AG09319 (cell line): ENCODE data around the gene DOCK1.

Experiments used
- DNase-seq: peaks from one replicate; pipeline ENCODE4 v3.0.0-alpha.2; 2010; ENCODE audit warnings: low read depth; ENCODE audit errors: extremely low read depth
- TF ChIP-seq, protein P1 (sequence below): IDR thresholded peaks from 2 replicates; pipeline ENCODE4 v1.5.1; 2011; ENCODE audit warnings: low read depth, mild to moderate bottlenecking, inconsistent platforms, low read length, moderate library complexity

Gene DOCK1

DNA sequence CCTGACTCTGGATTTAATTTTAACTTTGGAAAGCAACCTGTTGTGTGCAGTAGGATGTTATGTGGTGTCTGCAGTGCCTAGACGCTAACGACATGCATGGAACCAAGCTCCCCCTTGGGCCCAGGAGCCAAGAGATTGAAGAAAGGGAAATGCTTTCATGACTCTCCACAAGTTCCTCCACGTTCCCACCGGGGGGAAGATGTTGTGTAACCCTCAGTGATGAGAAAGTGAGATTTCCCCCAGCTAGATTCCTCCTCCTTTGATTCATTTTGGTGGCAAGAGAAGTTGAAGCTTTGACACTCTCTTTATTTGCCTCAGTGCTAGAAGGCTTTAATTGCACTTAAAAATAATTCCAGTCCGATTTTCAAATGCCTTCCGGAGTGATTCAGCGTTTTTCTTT, 449.0 kb downstream of the DOCK1 start:
- DNase-seq = no peak
- TF ChIP-seq, protein P1, sequence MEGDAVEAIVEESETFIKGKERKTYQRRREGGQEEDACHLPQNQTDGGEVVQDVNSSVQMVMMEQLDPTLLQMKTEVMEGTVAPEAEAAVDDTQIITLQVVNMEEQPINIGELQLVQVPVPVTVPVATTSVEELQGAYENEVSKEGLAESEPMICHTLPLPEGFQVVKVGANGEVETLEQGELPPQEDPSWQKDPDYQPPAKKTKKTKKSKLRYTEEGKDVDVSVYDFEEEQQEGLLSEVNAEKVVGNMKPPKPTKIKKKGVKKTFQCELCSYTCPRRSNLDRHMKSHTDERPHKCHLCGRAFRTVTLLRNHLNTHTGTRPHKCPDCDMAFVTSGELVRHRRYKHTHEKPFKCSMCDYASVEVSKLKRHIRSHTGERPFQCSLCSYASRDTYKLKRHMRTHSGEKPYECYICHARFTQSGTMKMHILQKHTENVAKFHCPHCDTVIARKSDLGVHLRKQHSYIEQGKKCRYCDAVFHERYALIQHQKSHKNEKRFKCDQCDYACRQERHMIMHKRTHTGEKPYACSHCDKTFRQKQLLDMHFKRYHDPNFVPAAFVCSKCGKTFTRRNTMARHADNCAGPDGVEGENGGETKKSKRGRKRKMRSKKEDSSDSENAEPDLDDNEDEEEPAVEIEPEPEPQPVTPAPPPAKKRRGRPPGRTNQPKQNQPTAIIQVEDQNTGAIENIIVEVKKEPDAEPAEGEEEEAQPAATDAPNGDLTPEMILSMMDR = no peak

DNA sequence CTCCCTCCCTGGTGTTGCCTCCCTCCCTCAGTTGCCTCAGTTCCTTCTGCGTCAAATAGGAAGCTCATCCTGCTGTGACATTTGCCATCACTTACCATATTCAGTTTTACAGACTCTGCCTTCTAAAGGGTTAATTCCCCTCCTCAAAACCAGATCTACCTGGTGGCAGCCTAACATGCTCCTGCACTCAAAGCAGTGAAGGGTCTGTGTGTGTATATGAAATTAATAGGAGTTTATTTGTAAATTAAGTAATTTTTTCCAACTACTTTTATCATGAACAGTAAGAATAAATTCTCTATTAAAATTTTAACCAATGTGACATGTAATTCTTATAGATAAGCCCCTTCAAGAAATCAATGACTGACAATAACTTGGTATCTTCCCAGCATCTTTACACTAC, 449.8 kb downstream of the DOCK1 start:
- TF ChIP-seq, protein P1 = peak; percentile 44
- no peak for DNase-seq

DNA sequence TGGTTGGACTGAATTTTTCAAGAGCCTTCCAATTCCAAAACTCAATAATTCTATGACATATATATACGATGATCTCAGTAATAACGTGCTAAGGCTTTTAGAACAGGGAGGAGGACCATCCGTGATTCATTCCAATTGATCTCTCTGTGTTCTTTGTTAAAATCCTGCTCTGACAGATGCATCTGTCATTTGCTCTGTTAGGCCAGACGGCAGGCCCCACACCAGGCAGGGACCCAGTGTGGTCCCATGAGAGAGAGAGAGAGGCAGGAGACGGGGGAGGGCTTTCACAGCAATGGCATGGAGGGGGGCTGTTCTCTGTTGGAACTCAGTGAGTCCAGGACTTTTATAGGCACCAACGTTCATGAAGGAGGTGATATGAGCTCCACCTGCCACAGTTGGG, 451.1 kb downstream of the DOCK1 start:
- TF ChIP-seq, protein P1 = no peak
- DNase-seq = no peak

DNA sequence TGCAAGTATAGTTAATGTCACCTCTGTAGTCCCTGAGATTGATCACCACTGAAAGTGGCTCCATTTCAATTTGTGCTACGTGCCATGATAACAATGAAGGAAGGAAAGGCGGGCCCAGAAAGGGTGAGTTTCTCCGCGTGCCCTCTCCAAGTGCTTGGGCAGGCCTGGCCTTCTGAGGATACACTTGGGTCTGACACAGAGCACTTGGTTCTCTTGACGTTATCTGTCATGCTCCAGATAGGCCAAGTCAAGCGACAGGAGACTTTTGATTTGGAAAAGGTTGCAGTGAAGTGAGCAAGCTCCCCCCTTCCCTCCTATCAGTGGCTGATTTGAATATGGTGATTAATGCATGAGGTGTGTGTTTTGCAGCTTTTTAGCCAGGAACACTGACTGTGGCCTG, 452.0 kb downstream of the DOCK1 start:
- DNase-seq = no peak
- TF ChIP-seq, protein P1 = no peak

DNA sequence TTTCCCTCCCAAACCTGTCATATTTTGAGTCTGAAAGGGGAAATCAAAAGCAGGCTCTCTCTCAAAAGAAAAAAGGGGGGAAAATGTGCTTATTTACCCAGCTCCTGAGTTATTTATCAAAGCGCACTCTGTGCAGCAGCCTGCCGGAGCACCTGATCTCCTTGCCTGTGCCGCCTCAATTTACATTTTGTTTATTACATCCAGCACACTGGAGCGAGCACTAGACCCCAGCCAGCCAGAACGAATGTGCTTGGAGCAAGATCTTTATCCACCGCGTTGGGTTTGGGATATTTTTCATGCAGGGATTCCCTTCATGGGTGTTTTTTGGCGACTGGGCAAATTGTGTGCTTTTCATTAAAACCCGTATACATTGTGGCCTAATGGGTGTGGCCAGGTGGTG, 453.1 kb downstream of the DOCK1 start:
- TF ChIP-seq, protein P1 = no peak
- DNase-seq = no peak

DNA sequence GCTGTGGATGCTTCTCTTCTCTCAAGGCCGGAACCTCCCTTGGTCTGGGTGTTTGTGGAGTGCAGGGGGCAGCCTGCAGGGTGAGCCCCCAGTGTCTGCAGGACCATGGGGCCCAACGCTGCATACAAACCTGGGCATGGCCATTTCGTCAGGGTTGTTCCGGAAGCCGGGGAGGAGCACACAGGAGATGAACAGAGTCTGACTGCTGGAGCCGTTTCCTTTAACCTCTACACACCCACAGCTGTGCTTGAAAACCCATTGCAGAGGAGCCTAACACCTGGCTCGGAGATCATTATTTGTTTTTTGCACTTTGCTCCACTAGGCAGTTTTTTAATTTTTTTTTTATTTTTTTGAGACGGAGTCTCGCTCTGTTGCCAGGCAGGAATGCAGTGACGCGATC, 458.8 kb downstream of the DOCK1 start:
- DNase-seq = no peak
- TF ChIP-seq, protein P1 = no peak

DNA sequence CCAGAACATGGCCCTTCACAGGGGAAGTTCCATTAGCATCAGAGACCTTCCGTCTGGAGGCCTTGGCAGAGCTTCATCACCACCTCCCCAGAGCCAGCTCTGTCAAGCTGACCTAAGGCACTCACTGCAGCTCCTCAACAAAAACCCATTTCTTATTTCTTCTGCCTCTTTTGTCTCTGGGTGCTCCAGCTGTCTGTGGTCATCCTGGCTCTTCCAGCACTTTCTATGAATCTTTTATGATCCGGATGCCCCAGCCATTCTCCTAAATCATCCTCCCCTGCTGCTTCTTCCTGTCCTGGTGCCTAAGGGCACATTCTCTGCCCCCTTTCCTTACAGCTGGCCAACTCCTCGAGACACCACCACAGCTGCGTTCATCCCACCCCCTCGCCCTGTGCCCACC, 462.9 kb downstream of the DOCK1 start:
- no peak for DNase-seq

More for the DNA sequence above, 462.9 kb downstream of the DOCK1 start:
- TF ChIP-seq, protein P1 = no peak
